PC-3 (cell line): ENCODE measurements around the gene LNX2. TPM values are rescaled to one million over a fixed set of nuclear protein-coding genes. Genes with fewer than 3 reads are reported as not detected.

Experiments
- ATAC-seq: fragments of 200-7000 bp; cut with Tn5 transposase; 2 replicates; pipeline ENCODE4 v1.9.1; 2020; ENCODE audit warnings: mild to moderate bottlenecking, moderate library complexity
- BruUV-seq: library from RNA; stranded (reverse); fragments of 400-500 nt; replicated peaks from 2 replicates; lab custom pipeline; 2021; lab: Mats Ljungman, UMichigan
- CTCF ChIA-PET: fragments of 300-600 bp; sonication (Branson Sonifier 250); formaldehyde crosslinking; loops from one replicate; lab custom pipeline; 2022; ENCODE audit warnings: antibody characterized with exemption; lab: Charles Lee
- POLR2A ChIA-PET: fragments of 300-600 bp; sonication (Branson Sonifier 250); formaldehyde crosslinking; loops from one replicate; lab custom pipeline; 2022; ENCODE audit warnings: antibody characterized with exemption; ENCODE audit not compliant: unreplicated experiment; lab: Charles Lee
- DNase-seq: peaks from one replicate; pipeline ENCODE4 v3.0.0-alpha.2; 2015
- H2AFZ ChIP-seq: fragments of 300-600 bp; sonication (generic); 2 replicates; pipeline ENCODE4 v1.6.0; 2016; ENCODE audit warnings: antibody characterized with exemption, low read length
- H3F3A ChIP-seq: fragments of 300-600 bp; sonication (generic); one replicate; pipeline ENCODE4 v1.6.0; 2017; ENCODE audit warnings: antibody characterized with exemption, low read length, control low read depth, mild to moderate bottlenecking; ENCODE audit not compliant: unreplicated experiment
- H3K27ac ChIP-seq: fragments of 300-600 bp; sonication (generic); 2 replicates; pipeline ENCODE4 v1.5.1; 2016; ENCODE audit warnings: mild to moderate bottlenecking, low read length
- H3K27me3 ChIP-seq: fragments of 300-600 bp; sonication (generic); 2 replicates; pipeline ENCODE4 v1.6.1; 2016; ENCODE audit warnings: low read length, mixed read lengths
- H3K36me3 ChIP-seq: fragments of 300-600 bp; sonication (generic); 2 replicates; pipeline ENCODE4 v1.6.1; 2016; ENCODE audit warnings: low read depth, mixed run types, low read length, mixed read lengths
- H3K4me1 ChIP-seq: fragments of 300-600 bp; sonication (generic); 2 replicates; pipeline ENCODE4 v1.5.1; 2016; ENCODE audit warnings: low read length; ENCODE audit not compliant: insufficient read depth
- H3K4me2 ChIP-seq: fragments of 300-600 bp; sonication (generic); 2 replicates; pipeline ENCODE4 v1.6.0; 2016; ENCODE audit warnings: low read length
- H3K4me3 ChIP-seq: fragments of 300-600 bp; sonication (generic); 2 replicates; pipeline ENCODE4 v1.5.1; 2016; ENCODE audit warnings: mild to moderate bottlenecking, low read length, mixed read lengths
- H3K79me2 ChIP-seq: fragments of 300-600 bp; sonication (generic); 2 replicates; pipeline ENCODE4 v1.6.1; 2017; ENCODE audit warnings: low read length, mixed read lengths
- H3K9ac ChIP-seq: fragments of 300-600 bp; sonication (generic); 2 replicates; pipeline ENCODE4 v1.6.0; 2016; ENCODE audit warnings: mild to moderate bottlenecking, low read length
- H3K9me2 ChIP-seq: fragments of 300-600 bp; sonication (generic); replicated peaks from 2 replicates; pipeline ENCODE4 v1.6.1; 2016; ENCODE audit warnings: mixed run types, low read length, mixed read lengths
- H3K9me3 ChIP-seq: fragments of 300-600 bp; sonication (generic); 2 replicates; pipeline ENCODE4 v1.6.1; 2016; ENCODE audit warnings: low read length, mixed read lengths
- H4K20me1 ChIP-seq: fragments of 300-600 bp; sonication (generic); 2 replicates; pipeline ENCODE4 v1.6.1; 2016; ENCODE audit warnings: low read length, mixed read lengths
- EZH2 ChIP-seq: fragments of 300-600 bp; sonication (generic); IDR thresholded peaks from one replicate; pipeline ENCODE4 v1.6.1; 2017; ENCODE audit warnings: antibody characterized with exemption, mild to moderate bottlenecking, low read length; ENCODE audit not compliant: unreplicated experiment
- EZH2phosphoT487 ChIP-seq: fragments of 300-600 bp; sonication (generic); IDR thresholded peaks from 2 replicates; pipeline ENCODE4 v1.6.1; 2018; ENCODE audit warnings: mild to moderate bottlenecking, antibody characterized with exemption, low read length, borderline replicate concordance
- intact Hi-C: fragments of 100-400 bp; cut with micrococcal nuclease; formaldehyde crosslinking; loops from 2 replicates; pipeline ENCODE4 v1.9.0; 2023
- total RNA-seq: library from RNA; depleted of rRNA; stranded (reverse); fragments of >200 nt; gene quantifications from 2 replicates; pipeline ENCODE4 v1.2.3, GENCODE V29; 2014
- TF ChIP-seq, protein P1 (sequence below): fragments of 300-600 bp; sonication (generic); conservative IDR thresholded peaks from 2 replicates; pipeline ENCODE4 v1.5.1; 2017; ENCODE audit warnings: antibody characterized with exemption, low read depth, mild to moderate bottlenecking, low read length

Gene LNX2
- total RNA-seq, 1 experiment from 2014 or later = 6.0 TPM

DNA sequence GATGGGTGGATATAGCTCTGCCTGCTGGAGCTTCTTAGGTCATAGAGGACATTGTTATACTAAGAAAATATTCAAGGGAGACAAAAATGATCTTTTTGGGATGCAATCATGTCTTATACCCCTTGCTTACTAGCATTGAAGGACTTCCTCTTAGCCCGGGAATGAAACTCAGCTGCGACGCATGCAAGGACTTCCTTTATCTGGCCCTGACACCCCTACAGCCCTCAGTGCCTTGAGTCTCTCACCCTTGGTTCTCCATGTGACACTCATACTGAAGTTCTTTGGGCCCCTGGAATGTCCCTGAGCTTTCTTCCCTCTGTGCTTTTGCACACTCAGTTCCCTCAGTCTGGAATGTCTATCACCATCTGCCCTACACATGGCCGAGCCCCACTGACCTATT, 97.5 kb downstream of the LNX2 start:
- no TSS peak for BruUV-seq
- TF ChIP-seq EZH2phosphoT487 = no peak
- TF ChIP-seq, protein P1, sequence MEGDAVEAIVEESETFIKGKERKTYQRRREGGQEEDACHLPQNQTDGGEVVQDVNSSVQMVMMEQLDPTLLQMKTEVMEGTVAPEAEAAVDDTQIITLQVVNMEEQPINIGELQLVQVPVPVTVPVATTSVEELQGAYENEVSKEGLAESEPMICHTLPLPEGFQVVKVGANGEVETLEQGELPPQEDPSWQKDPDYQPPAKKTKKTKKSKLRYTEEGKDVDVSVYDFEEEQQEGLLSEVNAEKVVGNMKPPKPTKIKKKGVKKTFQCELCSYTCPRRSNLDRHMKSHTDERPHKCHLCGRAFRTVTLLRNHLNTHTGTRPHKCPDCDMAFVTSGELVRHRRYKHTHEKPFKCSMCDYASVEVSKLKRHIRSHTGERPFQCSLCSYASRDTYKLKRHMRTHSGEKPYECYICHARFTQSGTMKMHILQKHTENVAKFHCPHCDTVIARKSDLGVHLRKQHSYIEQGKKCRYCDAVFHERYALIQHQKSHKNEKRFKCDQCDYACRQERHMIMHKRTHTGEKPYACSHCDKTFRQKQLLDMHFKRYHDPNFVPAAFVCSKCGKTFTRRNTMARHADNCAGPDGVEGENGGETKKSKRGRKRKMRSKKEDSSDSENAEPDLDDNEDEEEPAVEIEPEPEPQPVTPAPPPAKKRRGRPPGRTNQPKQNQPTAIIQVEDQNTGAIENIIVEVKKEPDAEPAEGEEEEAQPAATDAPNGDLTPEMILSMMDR = no peak
- no peak for TF ChIP-seq EZH2
- Histone ChIP-seq H4K20me1 (no peaks in the 10 kb centered on the region), H3K27ac (no peak overlapping the region), H3K4me1 (no peaks in the 10 kb centered on the region), H3K79me2 (no peaks in the 10 kb centered on the region), H3F3A (no peaks in the 10 kb centered on the region), H2AFZ (no peak overlapping the region), H3K4me3 (no peak overlapping the region), H3K36me3 (no peaks in the 10 kb centered on the region), H3K9ac (no peak overlapping the region), H3K27me3 (peaks cover 16% of the 10 kb centered on the region), H3K9me3 (no peaks in the 10 kb centered on the region), H3K4me2 (no peak overlapping the region), H3K9me2 (no peaks in the 10 kb centered on the region)
- DNase-seq (no peak), ATAC-seq (no peak)
- ChIA-PET POLR2A (interaction anchor here (0.6 kb wide), 1 partner anchor 135 kb away, joined by 3 read pairs; no protein-coding TSS in a partner anchor), CTCF (no interaction called here)
- intact Hi-C loops = no loop called here

DNA sequence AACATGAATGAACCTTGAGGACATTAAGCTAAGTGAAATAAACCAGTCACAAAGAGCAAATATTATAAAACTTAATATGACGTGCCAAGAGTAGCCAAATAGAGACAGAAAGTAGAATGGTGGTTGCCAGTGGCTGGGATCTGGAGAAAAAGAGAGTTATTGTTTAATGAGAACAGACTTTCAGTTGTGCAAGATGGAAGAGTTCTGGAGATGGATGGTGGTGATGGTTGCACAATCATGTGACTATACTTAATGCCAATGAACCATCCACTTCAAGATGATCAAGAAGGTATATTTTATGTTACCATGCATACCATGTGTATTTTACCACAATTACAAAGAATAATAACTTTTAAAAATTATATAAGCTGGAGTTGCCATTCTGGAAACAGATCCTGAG, 104.2 kb downstream of the LNX2 start:
- CTCF ChIA-PET = no interaction called here
- H3K4me1 ChIP-seq = no peaks in the 10 kb centered on the region
- H4K20me1 ChIP-seq = no peaks in the 10 kb centered on the region
- no peak for DNase-seq
- H3K9me3 ChIP-seq = no peaks in the 10 kb centered on the region
- no peak for TF ChIP-seq EZH2
- TF ChIP-seq EZH2phosphoT487 = no peak
- TF ChIP-seq, protein P1 = no peak
- H3K4me3 ChIP-seq = no peak overlapping the region
- H3K79me2 ChIP-seq = no peaks in the 10 kb centered on the region
- BruUV-seq = no TSS peak
- H2AFZ ChIP-seq = no peak overlapping the region
- H3F3A ChIP-seq = no peaks in the 10 kb centered on the region
- no peak for ATAC-seq
- H3K9ac ChIP-seq = no peak overlapping the region
- peaks cover 16% of the 10 kb centered on the region for H3K27me3 ChIP-seq
- no peak overlapping the region for H3K27ac ChIP-seq
- H3K9me2 ChIP-seq = no peaks in the 10 kb centered on the region
- POLR2A ChIA-PET = no interaction called here
- intact Hi-C loops = no loop called here
- no peaks in the 10 kb centered on the region for H3K36me3 ChIP-seq
- no peak overlapping the region for H3K4me2 ChIP-seq

DNA sequence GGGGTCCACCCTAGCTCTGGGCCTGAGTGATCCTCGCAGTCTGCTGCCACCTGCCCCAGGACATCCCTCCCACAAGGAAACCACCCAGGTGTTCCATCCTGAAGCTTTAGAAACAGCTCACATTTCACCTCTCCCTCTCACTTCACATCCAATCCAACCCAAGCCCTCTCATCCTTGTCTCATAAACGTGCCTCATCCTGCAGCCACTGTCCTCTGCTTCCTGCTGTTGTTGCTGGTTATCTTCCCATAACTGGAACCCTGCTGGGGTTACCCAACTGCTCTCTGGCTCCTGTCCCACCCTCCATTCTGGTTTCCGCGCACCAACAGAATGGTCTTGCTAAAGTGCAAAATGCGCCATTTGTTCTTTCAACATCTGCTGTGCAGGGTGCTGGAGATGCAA, 110.2 kb downstream of the LNX2 start:
- BruUV-seq = no TSS peak
- no peak overlapping the region for H3K4me2 ChIP-seq
- H3K4me3 ChIP-seq = no peak overlapping the region
- H3K9me2 ChIP-seq = no peaks in the 10 kb centered on the region
- no peaks in the 10 kb centered on the region for H3K36me3 ChIP-seq
- intact Hi-C loops = no loop called here
- H3K79me2 ChIP-seq = no peaks in the 10 kb centered on the region
- H3K9ac ChIP-seq = no peak overlapping the region
- CTCF ChIA-PET = no interaction called here
- H4K20me1 ChIP-seq = no peaks in the 10 kb centered on the region
- H3K9me3 ChIP-seq = no peaks in the 10 kb centered on the region
- H3K27me3 ChIP-seq = peaks cover 15% of the 10 kb centered on the region
- H3F3A ChIP-seq = no peaks in the 10 kb centered on the region
- DNase-seq (no peak), ATAC-seq (no peak)
- POLR2A ChIA-PET = no interaction called here
- no peak overlapping the region for H2AFZ ChIP-seq
- no peaks in the 10 kb centered on the region for H3K4me1 ChIP-seq
- H3K27ac ChIP-seq = no peak overlapping the region
- TF ChIP-seq EZH2 (no peak), EZH2phosphoT487 (no peak)
- TF ChIP-seq, protein P1 = no peak
